ENCODE data around the gene ADGRD1.
"Not testable (repeated sequence)": the region's sequence is repeated elsewhere in the genome, so short reads cannot be mapped to it uniquely, and the experiment has no call there.

ADGRD1 gene

GRCh38 chr12:131117438-131118245 lies 163.9 kb downstream of the ADGRD1 start:
- ChIA-PET CTCF (interaction anchor here (2.6 to 6.2 kb wide), 2 partner anchors 13 to 15 kb away, joined by 9 to 57 read pairs; no protein-coding TSS in a partner anchor), POLR2A (no interaction called here)
- no peak overlapping the region for H3K4me3 ChIP-seq (ENCODE audit: low read depth, low read length)
- DNase-seq (ENCODE audit: low read depth, low spot score): no peak
- TF ChIP-seq CTCF (IDR thresholded peaks at IDR 0.05; ENCODE audit: insufficient read depth, low read length, missing control alignments): no peak

GRCh38 chr12:131118371-131118770 lies 164.7 kb downstream of the ADGRD1 start:
- POLR2A ChIA-PET: no interaction called here
- no peak overlapping the region for H3K4me3 ChIP-seq (ENCODE audit: low read depth, low read length)
- no peak for TF ChIP-seq CTCF (IDR thresholded peaks at IDR 0.05; ENCODE audit: insufficient read depth, low read length, missing control alignments)

GRCh38 chr12:131119345-131119744 lies 165.6 kb downstream of the ADGRD1 start:
- CTCF ChIA-PET; POLR2A ChIA-PET; DNase-seq (ENCODE audit: low read depth, low spot score); H3K4me3 ChIP-seq (ENCODE audit: low read depth, low read length): not testable (repeated sequence)

More at GRCh38 chr12:131118371-131118770, 164.7 kb downstream of the ADGRD1 start:
- CTCF ChIA-PET: no interaction called here
- DNase-seq (ENCODE audit: low read depth, low spot score): no peak

GRCh38 chr12:131119936-131120335 lies 166.2 kb downstream of the ADGRD1 start:
- no peak for TF ChIP-seq CTCF (IDR thresholded peaks at IDR 0.05; ENCODE audit: insufficient read depth, low read length, missing control alignments)
- no peak for DNase-seq (ENCODE audit: low read depth, low spot score)
- POLR2A ChIA-PET: no interaction called here
- CTCF ChIA-PET: no interaction called here
- H3K4me3 ChIP-seq (ENCODE audit: low read depth, low read length): no peak overlapping the region

GRCh38 chr12:131120831-131121271 lies 167.1 kb downstream of the ADGRD1 start:
- CTCF ChIA-PET: no interaction called here
- H3K4me3 ChIP-seq (ENCODE audit: low read depth, low read length): no peak overlapping the region
- DNase-seq (ENCODE audit: low read depth, low spot score): no peak
- no peak for TF ChIP-seq CTCF (IDR thresholded peaks at IDR 0.05; ENCODE audit: insufficient read depth, low read length, missing control alignments)
- POLR2A ChIA-PET: no interaction called here

GRCh38 chr12:131121705-131122405 lies 168.1 kb downstream of the ADGRD1 start:
- TF ChIP-seq CTCF (IDR thresholded peaks at IDR 0.05; ENCODE audit: insufficient read depth, low read length, missing control alignments): no peak
- no peak overlapping the region for H3K4me3 ChIP-seq (ENCODE audit: low read depth, low read length)
- DNase-seq (ENCODE audit: low read depth, low spot score): no peak
- ChIA-PET CTCF (interaction anchor here (0.9 kb wide), 1 partner anchor 11 kb away, joined by 3 read pairs; no protein-coding TSS in a partner anchor), POLR2A (no interaction called here)

Measured in AG04449 (cell line).